ENCODE measurements around the gene ERAP2.

Gene ERAP2

GRCh38 chr5:96931605-96932004, 55.3 kb downstream of the ERAP2 start:
- DNase-seq (ENCODE audit: low read depth in 2 of 2): no peak

DNA sequence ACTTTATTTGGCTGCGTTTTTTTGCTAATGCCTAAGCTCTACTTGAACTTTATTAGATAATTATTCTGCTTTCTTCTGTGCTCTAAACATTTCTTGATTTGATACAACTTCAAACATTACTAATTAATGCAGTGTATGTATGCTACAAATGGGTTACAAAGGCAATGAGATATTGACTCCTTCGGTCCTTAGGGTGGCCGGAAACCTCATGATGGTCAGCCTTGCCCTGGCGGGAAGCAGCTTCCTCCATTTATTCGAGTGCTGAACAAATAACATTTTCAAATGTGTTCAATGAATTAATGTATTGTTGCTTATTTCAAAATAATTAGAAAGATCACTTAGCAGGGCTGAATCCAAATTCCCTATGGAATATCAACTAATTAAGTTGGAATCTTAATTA, 55.7 kb downstream of the ERAP2 start:
- no peak for DNase-seq (ENCODE audit: low read depth in 2 of 2)

GRCh38 chr5:96933764-96934707, 57.7 kb downstream of the ERAP2 start:
- no peak for DNase-seq (ENCODE audit: low read depth in 2 of 2)

- peak; percentile 82 for DNase-seq (ENCODE audit: low read depth in 2 of 2)
These were observed 58.6 kb downstream of the ERAP2 start for GRCh38 chr5:96934708-96935558.

GRCh38 chr5:96935559-96936430, 59.5 kb downstream of the ERAP2 start, which contains the start of gene LNPEP:
LNPEP (plus strand) TSS chr5:96936080; CDS start chr5:96936156, 76 bp downstream.
- DNase-seq (ENCODE audit: low read depth in 2 of 2): peak; percentile 87 to 88

DNA sequence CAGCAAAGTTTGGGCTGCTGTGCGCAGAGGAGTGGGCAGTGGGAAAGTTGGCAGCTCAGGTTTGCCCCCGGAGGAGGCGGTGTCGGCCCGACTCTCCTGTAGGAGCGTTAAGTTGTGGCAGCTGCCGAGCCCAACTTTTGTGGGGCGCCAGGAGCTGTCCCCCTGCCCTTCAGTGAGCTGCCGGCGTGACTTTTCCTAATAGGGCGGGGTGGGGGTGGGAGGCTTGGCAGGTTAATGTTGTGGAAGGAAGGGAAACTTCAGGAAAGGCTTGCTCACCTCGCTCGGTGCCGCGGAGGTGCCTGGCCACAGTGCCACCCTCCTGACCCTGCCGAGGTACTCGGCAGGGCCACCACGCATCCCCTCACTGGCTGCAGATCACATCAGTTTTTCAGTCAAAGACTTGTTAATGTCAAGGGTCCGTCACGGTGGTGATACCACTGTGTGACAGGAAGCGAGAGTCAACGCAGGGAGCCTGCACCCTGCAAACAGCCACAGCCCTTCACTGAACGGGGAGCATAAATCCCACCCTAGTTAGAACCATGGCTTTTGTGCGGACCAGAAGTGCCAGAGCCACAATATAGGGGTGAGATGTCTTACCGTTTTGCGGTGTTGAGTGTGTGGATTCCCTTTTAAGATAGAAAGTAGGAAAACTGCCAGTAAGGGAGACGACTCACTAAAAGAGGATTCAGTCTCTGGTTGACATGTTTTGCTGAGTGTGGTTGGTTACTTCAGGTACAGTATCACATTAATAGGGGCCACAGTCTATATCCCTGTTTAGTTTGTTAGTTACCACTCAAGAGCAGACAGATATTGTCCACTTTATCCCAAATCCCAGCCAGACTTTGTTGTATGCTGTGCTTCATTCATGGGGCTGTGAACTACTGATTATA, 60.4 kb downstream of the ERAP2 start:
- DNase-seq (ENCODE audit: low read depth in 2 of 2): peak; percentile 6 to 36

DNA sequence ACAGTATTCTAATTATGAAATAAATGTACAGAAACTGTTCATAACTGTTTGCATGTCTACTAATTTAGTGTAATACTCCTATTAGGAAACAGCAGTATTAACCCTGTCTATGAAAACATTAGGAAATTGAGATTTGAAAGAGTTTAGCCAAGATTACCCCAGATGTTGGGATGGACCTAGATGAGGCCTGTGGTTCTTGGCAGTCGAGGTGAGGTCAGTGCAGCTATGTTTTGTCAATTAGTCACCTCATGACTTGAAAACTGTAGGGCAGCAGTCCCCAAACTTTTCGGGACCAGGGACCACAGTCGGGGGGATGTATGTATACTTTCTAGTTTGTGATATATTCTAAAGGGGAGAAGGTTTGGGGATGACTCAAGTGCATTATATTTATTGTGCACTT, 64.3 kb downstream of the ERAP2 start:
- DNase-seq (ENCODE audit: low read depth in 2 of 2): no peak

DNA sequence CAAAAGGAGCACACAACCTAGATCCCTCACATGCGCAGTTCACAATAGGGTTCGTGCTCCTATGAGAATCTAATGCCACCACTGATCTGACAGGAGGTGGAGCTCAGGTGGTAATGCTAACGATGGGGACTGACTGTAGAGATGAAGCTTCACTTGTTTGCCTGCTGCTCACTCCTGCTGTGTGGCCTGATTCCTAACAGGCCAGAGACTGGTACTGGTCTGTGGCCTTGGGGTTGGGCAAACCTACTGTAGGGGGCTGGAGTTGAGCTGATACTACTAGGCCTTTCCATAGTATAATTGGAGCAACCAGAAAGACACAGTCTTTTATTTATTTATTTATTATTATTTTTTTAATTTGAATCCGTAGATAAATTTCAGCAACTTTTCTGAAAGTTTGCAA, 64.8 kb downstream of the ERAP2 start:
- DNase-seq (ENCODE audit: low read depth in 2 of 2): no peak

- DNase-seq (ENCODE audit: low read depth in 2 of 2): no peak
These were observed 65.8 kb downstream of the ERAP2 start for GRCh38 chr5:96942078-96942477.

- no peak for DNase-seq (ENCODE audit: low read depth in 2 of 2)
These were observed 66.6 kb downstream of the ERAP2 start for GRCh38 chr5:96942911-96943310.

DNA sequence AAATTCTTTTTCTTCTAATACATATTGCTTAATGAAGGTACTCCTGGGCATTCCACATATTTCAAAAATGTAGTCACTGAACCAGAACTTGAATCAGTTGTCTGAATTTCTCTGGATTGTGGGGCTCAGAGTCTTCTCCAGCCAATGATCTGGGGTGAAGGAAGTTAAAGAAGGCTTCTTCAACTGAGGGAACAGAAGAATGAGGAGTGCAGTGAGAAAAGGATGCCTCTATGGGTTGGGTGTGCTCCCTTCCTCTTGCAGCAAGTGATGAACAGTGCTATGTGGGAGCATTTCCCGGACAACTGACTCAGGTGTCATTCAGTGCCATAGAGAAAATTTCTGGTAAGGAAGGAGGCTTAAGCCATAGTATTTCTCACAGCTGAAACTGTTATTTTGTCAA, 67.5 kb downstream of the ERAP2 start:
- no peak for DNase-seq (ENCODE audit: low read depth in 2 of 2)

DNA sequence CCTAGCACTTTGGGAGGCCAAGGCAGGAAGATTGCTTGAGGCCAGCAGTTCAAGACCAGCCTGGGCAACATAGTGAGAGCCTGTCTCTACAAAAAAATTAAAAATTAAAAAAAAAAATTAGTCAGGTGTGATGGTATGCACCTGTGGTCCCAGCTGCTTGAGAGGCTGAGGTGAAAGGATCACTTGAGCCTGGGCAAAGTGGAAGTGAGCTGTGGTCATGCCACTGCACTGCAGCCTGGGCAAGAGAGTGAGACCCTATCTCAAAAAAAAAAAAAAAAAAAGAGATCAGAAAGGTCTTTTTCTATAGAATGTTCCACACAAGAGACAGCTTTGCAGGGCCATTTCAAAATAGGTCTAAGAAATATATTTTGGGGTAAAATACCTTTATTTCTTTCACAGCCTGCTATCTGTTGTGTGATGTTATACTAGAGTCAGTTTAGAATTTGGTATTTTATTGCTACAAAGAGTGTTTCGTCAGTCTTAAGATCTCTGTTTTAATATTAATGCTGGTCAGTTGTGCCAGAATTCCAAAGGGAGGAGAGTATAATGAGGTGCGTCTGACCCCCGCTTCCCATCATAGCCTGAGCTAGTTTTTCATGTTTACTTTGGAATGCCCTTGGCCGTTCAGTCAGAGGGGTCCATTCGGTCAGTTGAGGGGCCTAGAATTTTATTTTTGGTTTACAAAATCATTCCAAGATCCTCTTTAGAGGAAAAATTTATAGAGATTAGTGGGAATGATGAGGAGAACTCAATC, 69.0 kb downstream of the ERAP2 start:
- DNase-seq (ENCODE audit: low read depth in 2 of 2): no peak

- no peak for DNase-seq (ENCODE audit: low read depth in 2 of 2)
These were observed 70.1 kb downstream of the ERAP2 start for GRCh38 chr5:96946381-96946780.

- no peak for DNase-seq (ENCODE audit: low read depth in 2 of 2)
These were observed 75.9 kb downstream of the ERAP2 start for GRCh38 chr5:96952118-96952750.

DNA sequence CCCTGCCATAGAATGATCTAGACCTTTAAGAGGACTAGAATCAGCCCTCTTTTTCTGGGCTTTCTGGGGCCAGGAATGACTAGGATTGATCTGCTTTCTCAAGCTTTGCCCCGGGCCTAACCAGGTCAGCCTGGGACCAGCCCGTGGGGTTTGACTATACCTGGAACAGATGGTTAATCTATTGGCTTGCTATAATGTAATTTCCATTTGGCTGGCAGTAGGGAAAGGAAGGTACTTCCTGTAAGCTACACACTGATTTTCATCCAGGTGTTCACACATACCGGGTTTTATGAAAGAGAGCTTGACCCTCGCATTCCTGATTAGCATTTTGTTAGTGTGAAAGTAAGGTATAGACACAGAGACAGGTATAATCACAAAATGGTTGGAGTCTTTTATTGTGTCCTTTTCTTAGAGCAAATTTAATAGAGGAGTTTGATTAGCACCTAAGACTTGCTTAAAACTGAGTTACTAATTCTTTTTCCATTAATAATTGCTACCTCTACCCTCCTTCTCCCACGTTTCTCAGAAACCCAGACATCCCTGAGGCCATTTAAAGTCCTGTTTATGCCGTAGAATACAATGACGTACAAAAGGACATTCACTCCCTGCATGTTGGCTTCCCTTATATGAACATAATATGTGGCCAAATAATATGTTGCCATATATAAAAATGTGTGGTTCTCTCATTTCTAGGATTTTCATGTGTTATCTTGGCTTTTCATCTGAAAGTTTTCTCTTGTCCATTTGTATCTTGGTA, 76.9 kb downstream of the ERAP2 start:
- DNase-seq (ENCODE audit: low read depth in 2 of 2): no peak

DNA sequence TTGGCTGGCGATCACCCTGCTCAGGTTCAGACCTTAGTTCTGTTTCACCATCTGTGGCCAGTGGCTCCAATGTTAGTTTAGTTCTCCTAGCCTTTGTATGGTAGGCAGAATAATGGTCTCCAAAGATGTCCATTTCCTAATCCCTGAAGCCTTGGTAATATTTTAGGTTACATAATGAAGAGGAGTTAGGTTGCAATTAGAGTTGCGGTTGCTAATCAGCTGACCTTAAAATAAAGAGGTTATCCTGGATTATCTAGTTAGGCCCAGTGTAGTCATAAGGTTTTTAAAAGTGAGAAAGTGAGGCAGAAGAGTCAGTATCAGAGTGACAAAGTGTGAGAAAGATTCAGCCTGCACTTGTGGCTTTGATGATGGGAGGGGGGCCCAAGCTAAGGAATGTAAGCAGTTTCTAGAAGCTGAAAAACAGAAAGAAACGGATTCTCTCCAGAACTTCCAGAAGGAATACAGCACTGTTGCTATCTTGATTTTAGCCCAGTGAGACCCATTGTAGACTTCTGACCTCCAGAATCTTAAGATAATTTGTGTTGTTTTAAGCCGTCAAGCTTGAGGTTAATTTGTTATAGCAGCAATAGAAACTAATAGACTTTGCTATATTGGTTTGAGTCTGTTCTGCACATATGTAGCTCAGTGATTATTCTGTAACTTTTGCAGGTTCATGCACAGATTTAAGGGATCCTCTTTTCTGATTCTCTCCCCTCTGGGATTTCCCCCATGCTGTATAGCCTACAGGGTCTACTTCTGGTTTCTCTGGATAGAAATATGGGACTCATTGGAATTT, 81.2 kb downstream of the ERAP2 start:
- no peak for DNase-seq (ENCODE audit: low read depth in 2 of 2)

DNA sequence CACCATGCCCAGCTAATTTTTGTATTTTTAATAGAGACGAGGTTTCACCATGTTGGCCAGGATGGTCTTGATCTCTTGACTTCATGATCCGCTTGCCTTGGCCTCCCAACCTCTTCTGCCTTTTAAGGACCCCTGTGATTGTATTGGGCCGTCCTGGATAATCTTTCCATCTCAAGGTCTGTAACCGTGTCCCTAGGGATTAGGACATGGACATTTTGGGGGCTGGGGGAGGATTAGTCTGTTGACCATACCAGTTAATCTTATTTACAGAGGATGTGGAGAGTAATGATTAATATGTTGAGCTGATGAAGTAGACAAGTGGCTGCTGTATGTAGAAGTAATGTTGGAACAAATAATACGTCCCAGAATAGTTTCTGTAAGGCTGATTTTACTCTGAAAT, 82.7 kb downstream of the ERAP2 start:
- no peak for DNase-seq (ENCODE audit: low read depth in 2 of 2)

GRCh38 chr5:96961053-96961452, 84.8 kb downstream of the ERAP2 start:
- DNase-seq (ENCODE audit: low read depth in 2 of 2): no peak
